A673 (cell line): ENCODE data around the gene CHCHD6. TPM values are rescaled to one million over a fixed set of nuclear protein-coding genes. Genes with fewer than 3 reads are reported as not detected.

Experiments used
- BruUV-seq: library from RNA; stranded (reverse); fragments of 400-500 nt; replicated peaks from 2 replicates; lab custom pipeline; 2021; lab: Mats Ljungman, UMichigan
- CTCF ChIA-PET: fragments of 300-600 bp; sonication (Branson Sonifier 250); formaldehyde crosslinking; loops from one replicate; lab custom pipeline; 2022; ENCODE audit warnings: antibody characterized with exemption; lab: Charles Lee
- POLR2A ChIA-PET: fragments of 300-600 bp; sonication (Branson Sonifier 250); formaldehyde crosslinking; loops from one replicate; lab custom pipeline; 2022; ENCODE audit warnings: antibody characterized with exemption; ENCODE audit not compliant: low non-redundant PET; lab: Charles Lee
- DNase-seq: peaks from one replicate; pipeline ENCODE4 v3.0.0-alpha.2; 2015; ENCODE audit warnings: low spot score
- H3K27ac ChIP-seq: fragments of 200-600 bp; sonication (generic); 2 replicates; pipeline ENCODE4 v1.5.1; 2016; ENCODE audit warnings: mixed run types, low read depth, mild to moderate bottlenecking, mixed read lengths, antibody characterized with exemption, low read length; ENCODE audit not compliant: poor library complexity, severe bottlenecking
- H3K27me3 ChIP-seq: fragments of 200-600 bp; sonication (generic); replicated peaks from 2 replicates; pipeline ENCODE4 v1.6.1; 2017; ENCODE audit warnings: mixed run types, low read depth, mild to moderate bottlenecking, mixed read lengths, antibody characterized with exemption, low read length; ENCODE audit not compliant: insufficient read depth, poor library complexity
- H3K36me3 ChIP-seq: fragments of 200-600 bp; sonication (generic); 2 replicates; pipeline ENCODE4 v1.6.1; 2016; ENCODE audit warnings: mixed run types, mild to moderate bottlenecking, mixed read lengths, antibody characterized with exemption, low read length; ENCODE audit not compliant: insufficient read depth, poor library complexity, severe bottlenecking
- H3K4me1 ChIP-seq: fragments of 200-600 bp; sonication (generic); 2 replicates; pipeline ENCODE4 v1.6.1; 2017; ENCODE audit warnings: mixed run types, mild to moderate bottlenecking, mixed read lengths, antibody characterized with exemption, low read length; ENCODE audit not compliant: insufficient read depth, poor library complexity, severe bottlenecking
- H3K4me3 ChIP-seq: fragments of 200-600 bp; sonication (generic); 2 replicates; pipeline ENCODE4 v1.5.1; 2016; ENCODE audit warnings: low read depth, mixed run types, mild to moderate bottlenecking, mixed read lengths, low read length; ENCODE audit not compliant: poor library complexity, severe bottlenecking
- H3K9me3 ChIP-seq: fragments of 200-600 bp; sonication (generic); 2 replicates; pipeline ENCODE4 v1.6.1; 2016; ENCODE audit warnings: mixed run types, low read depth, mild to moderate bottlenecking, mixed read lengths, antibody characterized with exemption, low read length; ENCODE audit not compliant: poor library complexity, severe bottlenecking
- EZH2 ChIP-seq: fragments of 200-600 bp; sonication (generic); IDR thresholded peaks from 2 replicates; pipeline ENCODE4 v1.6.1; 2017; ENCODE audit warnings: borderline replicate concordance, low read depth, mild to moderate bottlenecking, mixed read lengths, antibody characterized with exemption, low read length; ENCODE audit not compliant: poor library complexity, severe bottlenecking
- intact Hi-C: fragments of 100-400 bp; cut with micrococcal nuclease; formaldehyde crosslinking; loops from one replicate; pipeline ENCODE4 v1.10.0; 2022; ENCODE audit not compliant: unreplicated experiment
- total RNA-seq: library from RNA; stranded (reverse); gene quantifications from 2 replicates; pipeline ENCODE4 v1.2.3, GENCODE V29; 2021
- TF ChIP-seq, protein P1 (sequence below): fragments of 300-800, 200-600 bp; sonication (generic); conservative IDR thresholded peaks from 2 replicates; pipeline ENCODE4 v1.5.1; 2017; ENCODE audit warnings: low read depth, mild to moderate bottlenecking, antibody characterized with exemption, low read length, moderate library complexity, mixed read lengths

Gene CHCHD6
- total RNA-seq, 1 experiment from 2014 or later: 23.3 TPM

DNA sequence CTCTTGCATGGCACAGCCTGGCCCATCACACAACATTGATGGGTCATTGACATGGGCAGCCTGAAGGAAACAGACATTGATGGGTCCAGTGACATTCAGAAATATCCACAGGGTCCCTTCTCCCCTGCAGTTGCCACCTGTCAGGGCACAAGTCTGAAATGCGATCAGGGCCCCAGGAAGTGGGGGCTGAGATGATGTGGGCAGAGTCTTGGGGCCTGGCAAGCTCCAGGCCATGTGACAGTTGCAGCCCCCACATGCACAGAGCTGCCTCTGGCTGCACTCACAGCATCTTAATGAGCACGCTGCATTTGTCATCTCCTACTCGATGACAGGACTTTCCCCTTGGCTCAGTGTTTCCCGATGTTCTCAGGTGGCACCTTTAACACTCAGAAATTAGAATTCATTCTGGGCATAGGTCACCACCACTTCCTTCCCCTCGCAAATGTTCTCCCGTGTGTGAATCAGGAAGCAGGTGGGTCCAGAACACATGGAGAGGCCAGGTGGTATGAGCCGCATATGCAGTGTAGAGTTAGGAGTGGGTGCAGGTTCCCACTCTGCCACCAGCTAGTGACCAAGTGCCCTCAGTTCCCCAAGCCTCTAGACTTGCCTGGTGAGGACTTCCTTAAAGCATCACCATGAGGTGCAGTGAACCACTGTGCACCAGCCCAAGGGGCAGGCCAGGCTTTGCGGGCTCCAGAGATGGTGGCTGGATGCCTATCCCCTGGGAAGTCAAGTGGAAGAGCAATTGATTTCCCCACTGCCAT, 47.5 kb upstream of the CHCHD6 start:
- H3K27me3 ChIP-seq: peaks cover 16% of the 10 kb centered on the region
- no TSS peak for BruUV-seq
- POLR2A ChIA-PET: no interaction called here
- TF ChIP-seq, protein P1, sequence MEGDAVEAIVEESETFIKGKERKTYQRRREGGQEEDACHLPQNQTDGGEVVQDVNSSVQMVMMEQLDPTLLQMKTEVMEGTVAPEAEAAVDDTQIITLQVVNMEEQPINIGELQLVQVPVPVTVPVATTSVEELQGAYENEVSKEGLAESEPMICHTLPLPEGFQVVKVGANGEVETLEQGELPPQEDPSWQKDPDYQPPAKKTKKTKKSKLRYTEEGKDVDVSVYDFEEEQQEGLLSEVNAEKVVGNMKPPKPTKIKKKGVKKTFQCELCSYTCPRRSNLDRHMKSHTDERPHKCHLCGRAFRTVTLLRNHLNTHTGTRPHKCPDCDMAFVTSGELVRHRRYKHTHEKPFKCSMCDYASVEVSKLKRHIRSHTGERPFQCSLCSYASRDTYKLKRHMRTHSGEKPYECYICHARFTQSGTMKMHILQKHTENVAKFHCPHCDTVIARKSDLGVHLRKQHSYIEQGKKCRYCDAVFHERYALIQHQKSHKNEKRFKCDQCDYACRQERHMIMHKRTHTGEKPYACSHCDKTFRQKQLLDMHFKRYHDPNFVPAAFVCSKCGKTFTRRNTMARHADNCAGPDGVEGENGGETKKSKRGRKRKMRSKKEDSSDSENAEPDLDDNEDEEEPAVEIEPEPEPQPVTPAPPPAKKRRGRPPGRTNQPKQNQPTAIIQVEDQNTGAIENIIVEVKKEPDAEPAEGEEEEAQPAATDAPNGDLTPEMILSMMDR: no peak
- H3K4me3 ChIP-seq: no peak overlapping the region
- CTCF ChIA-PET: no interaction called here
- H3K4me1 ChIP-seq: no peaks in the 10 kb centered on the region
- peaks cover 13% of the 10 kb centered on the region for H3K9me3 ChIP-seq
- H3K36me3 ChIP-seq: no peaks in the 10 kb centered on the region
- DNase-seq: no peak
- intact Hi-C loops: loop anchor here (10.0 kb wide), 1 partner anchor 132 kb away; the partner anchor contains the start of gene CHST13
- H3K27ac ChIP-seq: no peak overlapping the region

- Histone ChIP-seq H3K36me3 (no peaks in the 10 kb centered on the region), H3K4me3 (no peak overlapping the region), H3K27me3 (peaks cover 29% of the 10 kb centered on the region), H3K9me3 (peaks cover 14% of the 10 kb centered on the region), H3K4me1 (no peaks in the 10 kb centered on the region), H3K27ac (no peak overlapping the region)
- no TSS peak for BruUV-seq
- no peak for TF ChIP-seq EZH2
- TF ChIP-seq, protein P1: no peak
- CTCF ChIA-PET: no interaction called here
- no peak for DNase-seq
- POLR2A ChIA-PET: no interaction called here
- intact Hi-C loops: loop anchor here (10.0 kb wide), 1 partner anchor 133 kb away; the partner anchor contains the start of gene CHST13
Observed at GRCh38 chr3:126657901-126658300, 46.1 kb upstream of the CHCHD6 start.

GRCh38 chr3:126658584-126658983, 45.5 kb upstream of the CHCHD6 start:
- H3K27me3 ChIP-seq: peaks cover 35% of the 10 kb centered on the region

More at GRCh38 chr3:126658584-126658983, 45.5 kb upstream of the CHCHD6 start:
- Histone ChIP-seq H3K4me1 (no peaks in the 10 kb centered on the region), H3K4me3 (no peak overlapping the region), H3K36me3 (no peaks in the 10 kb centered on the region), H3K27ac (no peak overlapping the region), H3K9me3 (peaks cover 14% of the 10 kb centered on the region)
- TF ChIP-seq, protein P1: no peak
- ChIA-PET POLR2A (no interaction called here), CTCF (no interaction called here)
- no TSS peak for BruUV-seq
- no peak for DNase-seq
- intact Hi-C loops: loop anchor here (10.0 kb wide), 1 partner anchor 134 kb away; the partner anchor contains the start of gene CHST13
